HG03064 (cell line): Measurements from ENCODE around the gene ZNF511.
A peak's percentile ranks its signal among the peaks of the same experiment; 100 is the strongest.

Source experiments
- ATAC-seq: cut with Tn5 transposase; IDR thresholded peaks from one replicate; pipeline ENCODE4 v1.9.1; 2021; ENCODE audit warnings: low read depth; ENCODE audit not compliant: unreplicated experiment

Gene ZNF511

GRCh38 chr10:133274751-133275683 is 33.7 kb upstream of the ZNF511 start:
- peak; percentile 42 for ATAC-seq

- ATAC-seq: peak; percentile 30
Observed at GRCh38 chr10:133275684-133276092, 33.0 kb upstream of the ZNF511 start.

- ATAC-seq: no peak
Observed at GRCh38 chr10:133276100-133276434, 32.6 kb upstream of the ZNF511 start.

DNA sequence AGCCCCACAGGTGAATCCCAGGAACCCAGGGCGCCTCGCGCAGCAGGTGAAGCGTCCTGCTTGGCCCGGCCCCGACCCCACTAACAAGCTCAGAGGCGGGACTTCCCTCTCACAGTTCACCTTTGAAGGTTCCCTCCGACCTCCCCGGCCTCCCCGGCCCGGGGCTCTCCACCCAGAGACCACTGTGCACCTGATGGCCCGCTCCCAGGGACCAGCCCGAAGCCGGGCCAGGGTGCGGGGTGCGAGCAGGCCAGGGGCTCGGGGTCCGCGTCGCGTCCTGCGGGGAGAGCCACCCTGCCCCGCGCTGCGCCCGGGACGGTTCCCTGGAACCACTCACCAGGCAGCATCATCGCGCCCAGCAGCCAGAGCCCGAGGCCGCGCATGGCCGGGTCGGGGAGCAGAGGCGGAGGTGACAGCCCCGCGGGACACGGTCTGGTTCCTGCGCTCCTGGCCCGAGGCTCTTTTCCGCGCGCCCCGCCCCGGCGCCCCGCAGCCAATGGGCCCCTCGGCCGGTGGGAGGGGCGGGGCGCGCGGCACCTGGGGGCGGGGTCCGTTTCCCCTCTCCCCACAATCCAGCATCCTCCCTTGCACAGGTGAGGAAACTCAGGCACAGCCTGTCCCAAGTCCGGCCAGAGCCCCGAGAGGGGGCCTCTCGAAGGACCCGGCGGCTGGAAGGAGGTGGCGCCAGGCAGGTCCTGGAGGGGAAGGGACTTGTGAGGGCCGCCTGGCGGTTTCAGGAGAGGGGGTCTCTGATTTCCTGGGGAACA is 32.1 kb upstream of the ZNF511 start, which contains the start of gene ADAM8:
Gene ADAM8, minus strand, starts transcription at position 434 of the 767 bp plus-strand sequence. Its CDS starts 51 bp downstream, at position 383.
- ATAC-seq: peak; percentile 39

- no peak for ATAC-seq
Observed at GRCh38 chr10:133277277-133277992, 31.3 kb upstream of the ZNF511 start.

DNA sequence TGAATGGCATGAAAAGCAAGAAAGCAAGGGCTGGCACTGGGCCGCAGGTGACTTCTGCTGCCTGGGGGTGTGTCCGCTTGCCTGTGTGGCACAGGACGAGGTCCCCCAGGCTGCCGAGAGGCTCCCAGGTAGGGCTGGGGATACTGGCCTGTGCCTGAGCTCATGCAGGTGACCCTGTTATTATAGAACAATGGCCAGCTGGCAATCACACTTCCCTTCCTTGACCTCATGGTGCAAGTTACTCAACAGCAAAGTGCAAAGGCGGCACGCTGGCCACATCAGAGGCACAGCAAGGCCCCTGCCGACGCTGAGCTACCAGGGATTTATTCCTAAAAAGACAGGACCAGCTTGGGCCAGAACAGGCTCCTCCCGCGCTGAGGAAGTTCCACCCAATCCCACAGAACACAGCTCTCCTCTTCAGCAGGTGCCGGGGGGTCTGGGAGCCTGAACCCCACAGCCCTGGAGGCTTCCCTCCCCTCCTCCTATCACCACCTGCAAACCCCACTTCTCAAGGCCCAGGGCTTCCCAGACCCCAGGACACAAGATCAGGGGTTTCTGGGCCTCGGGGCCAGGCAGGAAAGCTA is 30.6 kb upstream of the ZNF511 start:
- ATAC-seq: no peak

- peak; percentile 37 for ATAC-seq
Observed at GRCh38 chr10:133278577-133279265, 30.0 kb upstream of the ZNF511 start.

DNA sequence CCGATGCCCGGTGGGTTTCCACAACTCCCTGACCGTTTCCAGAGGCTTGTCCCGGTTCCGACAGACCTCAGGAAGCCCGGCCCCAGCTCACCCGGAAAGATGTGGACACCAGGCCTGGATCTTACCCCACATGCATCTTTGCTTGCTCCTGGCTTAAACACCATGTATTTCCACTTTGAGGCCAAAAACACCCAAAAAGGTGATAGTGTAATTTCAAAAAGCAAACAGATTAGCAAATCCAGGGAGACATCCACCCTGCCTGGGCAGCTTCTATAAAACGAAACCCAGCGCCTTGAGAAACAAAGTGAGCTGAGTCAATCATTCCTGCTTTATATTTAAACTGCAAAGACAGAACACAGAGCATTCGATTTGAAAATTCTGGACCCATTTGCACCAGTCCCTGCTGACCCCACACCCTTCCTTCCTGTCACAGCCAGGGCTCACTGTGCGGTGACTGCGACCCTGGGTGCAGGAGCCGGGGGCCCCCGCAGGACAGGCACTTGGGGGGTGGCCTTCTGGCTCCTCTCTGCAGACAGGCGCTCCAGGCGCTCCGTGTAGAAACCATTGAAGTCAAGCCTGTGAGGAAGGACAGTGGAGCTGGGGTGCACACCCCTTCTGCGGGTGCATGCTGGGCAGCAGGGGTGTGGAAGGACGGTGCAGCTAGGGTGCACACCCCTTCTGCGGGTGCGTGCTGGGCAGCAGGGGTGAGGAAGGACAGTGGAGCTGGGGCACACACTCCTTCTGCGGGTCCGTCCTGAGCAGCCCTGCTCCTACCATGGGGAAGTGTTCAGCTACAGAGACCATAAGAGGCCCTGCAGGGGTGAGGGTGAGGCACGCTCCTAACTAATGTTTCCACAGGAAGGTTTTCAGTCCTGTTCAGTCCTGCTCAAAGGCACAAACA is 29.1 kb upstream of the ZNF511 start:
- no peak for ATAC-seq

DNA sequence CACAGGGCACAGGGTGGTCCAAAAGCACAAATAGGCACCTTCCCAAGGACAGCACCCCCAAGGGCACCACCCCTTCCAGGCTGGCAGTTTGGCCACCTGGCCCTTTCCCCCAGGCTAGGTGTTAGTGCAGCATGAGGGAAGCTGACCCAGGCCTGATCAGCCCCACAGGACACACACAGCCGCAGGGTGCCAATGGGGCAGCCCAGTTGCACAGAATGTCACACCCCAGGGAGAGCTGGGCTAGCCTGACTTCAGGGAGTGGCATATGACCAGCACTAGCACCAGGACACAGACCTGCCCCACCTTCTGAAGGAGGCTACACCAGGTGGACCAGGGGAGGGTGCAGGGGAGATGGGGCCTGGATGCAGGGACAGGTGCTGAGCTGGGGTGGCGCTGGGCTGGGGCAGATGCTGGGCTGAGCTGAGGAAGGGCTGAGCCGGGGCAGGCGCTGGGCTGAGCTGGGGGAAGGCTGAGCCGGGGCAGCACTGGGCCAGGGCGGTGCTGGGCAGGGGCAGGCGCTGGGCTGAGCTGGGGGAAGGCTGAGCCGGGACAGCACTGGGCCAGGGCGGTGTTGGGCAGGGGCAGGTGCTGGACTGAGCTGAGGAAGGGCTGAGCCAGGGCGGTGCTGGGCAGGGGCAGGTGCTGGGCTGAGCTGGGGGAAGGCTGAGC is 28.2 kb upstream of the ZNF511 start:
- no peak for ATAC-seq

DNA sequence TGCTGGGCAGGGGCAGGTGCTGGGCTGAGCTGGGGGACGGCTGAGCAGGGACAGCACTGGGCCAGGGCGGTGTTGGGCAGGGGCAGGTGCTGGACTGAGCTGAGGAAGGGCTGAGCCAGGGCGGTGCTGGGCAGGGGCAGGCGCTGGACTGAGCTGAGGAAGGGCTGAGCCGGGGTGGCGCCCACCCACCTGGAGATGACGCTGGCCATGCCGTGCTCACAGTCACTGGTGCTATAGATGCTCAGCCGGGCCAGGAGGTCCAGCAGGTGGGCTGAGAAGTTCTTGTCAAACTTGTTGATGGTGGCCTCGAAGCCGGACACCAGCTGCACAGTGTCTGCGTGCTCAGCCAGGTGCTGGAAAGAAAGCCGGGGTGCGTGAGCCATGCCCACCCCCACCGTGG is 27.6 kb upstream of the ZNF511 start:
- ATAC-seq: no peak

- ATAC-seq: no peak
Observed at GRCh38 chr10:133281628-133282372, 26.9 kb upstream of the ZNF511 start.

DNA sequence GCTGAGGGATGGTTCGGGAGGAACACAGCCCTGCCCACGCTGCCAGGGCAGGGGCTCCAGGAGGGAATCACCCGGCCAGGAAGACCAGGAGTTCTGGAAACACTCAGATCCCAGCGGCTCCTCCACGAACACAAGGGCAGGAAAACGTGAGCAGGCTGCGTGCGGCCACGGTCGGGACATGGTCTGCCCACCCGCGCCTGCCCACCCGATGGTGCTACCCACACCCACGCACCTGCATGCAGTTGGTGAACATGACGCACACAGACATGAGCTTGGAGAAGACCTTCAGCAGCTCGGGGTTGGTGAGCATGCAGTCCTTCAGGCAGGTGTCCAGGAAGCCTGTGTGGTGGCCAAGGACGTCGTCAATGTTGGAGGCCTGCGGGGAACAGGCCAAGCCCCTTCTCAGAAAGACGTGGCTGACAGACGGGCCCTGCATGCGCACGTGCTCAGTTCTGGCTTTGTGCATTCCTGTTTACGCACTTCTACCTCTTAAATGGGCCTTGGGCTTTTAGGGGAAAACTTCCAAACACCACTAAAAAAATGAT is 25.8 kb upstream of the ZNF511 start:
- no peak for ATAC-seq

DNA sequence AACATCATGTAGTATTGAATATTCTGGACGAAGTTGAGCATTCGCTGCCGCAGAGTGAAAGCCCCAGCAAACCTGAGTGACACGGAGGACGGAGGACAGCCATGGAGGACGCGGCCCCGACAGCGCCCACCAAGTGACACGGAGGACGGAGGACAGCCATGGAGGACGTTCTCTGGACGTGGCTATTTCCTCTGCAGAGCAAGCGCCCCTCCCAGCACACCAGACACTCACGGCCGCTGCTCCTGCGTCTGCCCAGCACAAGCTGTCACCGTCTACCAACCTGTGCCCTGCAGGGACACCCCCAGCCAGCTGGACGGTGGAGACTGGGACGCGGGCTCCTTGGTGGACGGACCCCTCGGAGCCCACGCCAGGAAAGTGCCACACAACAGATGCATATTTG is 24.8 kb upstream of the ZNF511 start:
- ATAC-seq: no peak

DNA sequence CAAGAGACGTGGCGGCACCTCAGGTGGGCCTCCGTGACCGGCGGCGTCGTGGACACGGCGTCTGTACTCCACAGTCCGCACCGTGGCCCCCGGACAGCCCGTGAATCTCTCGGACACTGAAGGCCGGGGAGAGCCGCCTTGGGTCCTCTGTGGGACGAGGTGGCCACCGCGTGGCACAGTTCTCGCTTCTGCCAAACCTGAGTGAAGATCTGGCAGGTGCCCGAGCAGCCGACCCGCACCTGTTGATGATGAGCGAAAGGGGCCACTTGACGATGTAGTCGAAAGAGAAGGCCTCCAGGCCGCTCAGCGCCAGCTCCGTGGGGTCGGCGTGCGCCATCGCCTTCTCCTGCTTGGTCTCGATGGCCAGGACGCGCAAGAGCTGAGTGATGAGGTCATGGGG is 23.5 kb upstream of the ZNF511 start:
- no peak for ATAC-seq

GRCh38 chr10:133286366-133286765 is 22.3 kb upstream of the ZNF511 start:
- ATAC-seq: no peak

DNA sequence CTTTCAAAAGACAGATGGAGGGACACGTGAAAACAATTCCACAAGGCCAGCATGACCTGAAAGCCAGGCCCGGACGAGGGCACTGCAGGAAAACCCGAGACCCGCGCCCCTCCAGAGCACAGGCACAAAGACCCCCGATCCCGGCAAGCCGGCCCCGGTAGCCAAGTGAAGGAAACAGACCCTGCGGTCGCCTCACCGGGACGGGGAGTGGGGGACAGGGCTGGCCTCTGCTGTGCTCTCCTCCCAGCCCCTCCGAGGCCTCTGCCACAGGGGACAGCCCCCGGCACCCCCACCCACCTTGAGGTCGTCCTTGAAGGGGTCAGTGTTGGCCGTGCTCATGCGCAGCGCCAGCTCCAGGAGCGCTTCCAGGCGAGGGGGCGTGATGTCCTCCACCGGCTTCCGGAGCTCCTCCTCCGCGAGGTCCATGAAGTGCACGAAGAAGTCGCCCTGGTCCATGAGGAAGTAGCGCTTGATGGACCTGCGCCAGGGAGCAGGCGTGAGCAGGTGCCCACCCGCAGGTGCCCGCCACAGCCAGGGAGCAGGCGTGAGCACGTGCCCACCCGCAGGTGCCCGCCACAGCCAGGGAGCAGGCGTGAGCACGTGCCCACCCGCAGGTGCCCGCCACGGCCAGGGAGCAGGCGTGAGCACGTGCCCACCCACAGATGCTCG is 20.7 kb upstream of the ZNF511 start:
- no peak for ATAC-seq

GRCh38 chr10:133289761-133290160 is 19.0 kb upstream of the ZNF511 start:
- ATAC-seq: no peak
